LHCN-M2 (cell line): Measurements from ENCODE around the gene BCAP29. TPM values are rescaled to one million over a fixed set of nuclear protein-coding genes. Genes with fewer than 3 reads are reported as not detected.

Experiments used
- DNase-seq: peaks from one replicate; pipeline ENCODE4 v3.0.0-alpha.2; 2012; ENCODE audit warnings: low read depth
- total RNA-seq: library from RNA; depleted of rRNA; stranded (reverse); fragments of >200 nt; gene quantifications from 2 replicates; pipeline ENCODE4 v1.2.3, GENCODE V29; 2014

BCAP29 gene
- total RNA-seq, 1 experiment from 2014 or later = 214 TPM

DNA sequence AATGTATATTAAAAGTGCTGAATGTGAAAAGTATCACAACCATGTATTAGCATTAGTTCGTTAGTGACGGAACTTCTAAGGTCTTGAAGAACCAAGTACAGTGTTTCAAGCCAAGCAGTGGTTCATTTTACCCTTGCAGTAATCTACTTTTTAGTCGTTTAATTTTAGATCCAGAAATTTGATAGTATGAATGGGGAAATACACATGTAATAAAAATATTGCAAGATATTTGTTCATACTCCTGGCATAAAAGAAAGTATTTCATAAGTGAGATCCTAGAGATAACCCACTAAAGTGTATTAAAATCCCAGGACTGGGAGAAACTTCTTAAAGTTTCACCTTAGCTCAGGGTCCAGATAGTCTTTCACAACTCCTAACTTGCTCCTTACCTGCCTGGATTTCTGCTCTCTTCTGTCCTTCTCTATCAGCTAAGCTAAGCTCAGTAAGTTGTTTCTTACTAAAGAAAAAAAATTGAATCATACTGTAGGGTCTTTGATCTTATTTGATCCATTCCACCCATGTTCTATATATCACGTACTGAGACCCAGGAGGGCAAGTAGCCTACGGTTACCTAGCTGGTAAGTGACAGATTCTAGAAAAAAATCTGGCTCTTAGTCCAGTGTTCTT lies 1.5 kb downstream of the BCAP29 start:
- DNase-seq = no peak

DNA sequence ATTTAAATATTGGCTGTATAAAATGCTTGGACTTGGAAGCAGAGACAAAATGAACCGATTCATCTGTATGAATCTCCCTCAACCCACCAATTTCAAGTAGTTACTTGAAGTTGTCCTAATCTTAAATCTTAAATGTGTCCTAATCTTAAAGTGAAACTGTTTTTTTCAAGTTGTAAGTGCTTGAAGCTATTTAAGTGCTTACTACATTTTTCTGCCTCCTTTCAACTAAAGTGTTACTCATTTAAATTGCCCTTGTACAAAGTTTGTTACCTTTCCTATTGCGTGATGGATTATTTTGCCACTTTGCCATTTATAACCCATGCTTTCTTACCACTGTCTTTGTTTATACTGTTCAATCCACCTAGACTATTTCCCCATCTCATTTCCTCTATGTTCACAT lies 2.8 kb downstream of the BCAP29 start:
- DNase-seq = no peak

DNA sequence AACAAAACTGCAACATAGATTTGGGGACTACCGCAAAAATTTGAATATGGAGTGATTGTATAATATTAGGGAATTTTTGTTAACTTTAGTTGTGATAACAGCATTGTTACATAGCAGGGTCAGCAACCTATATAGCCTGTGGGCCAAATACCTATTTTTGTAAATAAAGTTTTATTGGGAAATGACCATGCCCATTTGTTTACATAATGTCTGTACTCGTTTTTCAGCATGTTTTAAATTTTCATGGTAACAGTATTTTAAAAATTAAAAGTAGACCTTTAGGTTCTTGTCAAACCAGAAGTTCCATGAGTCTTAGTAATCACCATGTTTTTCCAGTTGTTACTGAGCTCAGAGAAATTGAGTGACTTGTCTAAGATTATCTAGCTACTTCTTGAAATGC lies 4.7 kb downstream of the BCAP29 start:
- DNase-seq = no peak

DNA sequence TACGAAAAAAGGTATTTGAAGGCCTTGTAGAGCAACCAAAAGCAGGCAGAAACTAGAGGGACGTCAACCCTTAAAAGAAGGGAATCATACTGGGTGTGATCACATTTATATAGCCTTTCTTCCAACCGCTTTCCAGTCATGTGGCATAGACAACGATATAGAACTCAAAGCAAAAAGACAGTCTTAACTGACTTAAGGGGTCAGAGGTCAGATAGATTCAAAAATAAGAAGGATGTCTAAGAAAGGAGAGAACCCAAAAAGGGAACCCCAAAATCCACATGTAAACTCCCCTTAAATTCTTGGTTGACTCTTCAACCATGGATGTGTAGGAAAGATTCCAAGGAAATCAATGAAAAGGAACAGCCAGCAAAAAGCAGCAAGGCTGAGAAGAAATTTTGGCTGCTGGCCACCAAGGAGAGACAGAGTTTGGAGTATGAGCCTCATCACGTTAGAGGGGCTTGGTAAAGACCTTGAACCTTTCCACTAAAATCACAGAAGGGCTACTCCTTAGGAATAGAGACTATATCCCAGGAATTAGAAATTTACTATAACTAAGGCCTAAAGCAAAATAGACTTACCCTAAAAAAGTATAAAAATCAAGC lies 8.6 kb downstream of the BCAP29 start:
- no peak for DNase-seq

DNA sequence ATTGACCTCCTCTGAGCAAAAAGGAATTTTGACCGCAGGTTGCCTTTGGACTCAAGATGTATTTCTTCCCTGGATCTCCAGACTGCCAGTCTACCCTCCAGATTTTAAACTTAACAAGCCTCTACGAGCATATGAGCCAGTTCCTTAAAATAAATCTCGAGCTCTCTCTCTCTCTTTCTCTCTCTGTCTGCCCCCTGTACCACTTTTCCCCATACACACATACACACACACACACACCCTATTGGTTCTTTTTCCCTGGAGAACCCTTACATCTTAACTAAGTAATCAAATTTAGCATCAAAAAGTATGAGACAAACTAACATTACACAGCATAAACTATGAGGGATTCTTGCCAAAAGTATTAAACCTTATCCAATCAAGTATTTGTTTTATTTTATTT lies 11.4 kb downstream of the BCAP29 start:
- DNase-seq = no peak

DNA sequence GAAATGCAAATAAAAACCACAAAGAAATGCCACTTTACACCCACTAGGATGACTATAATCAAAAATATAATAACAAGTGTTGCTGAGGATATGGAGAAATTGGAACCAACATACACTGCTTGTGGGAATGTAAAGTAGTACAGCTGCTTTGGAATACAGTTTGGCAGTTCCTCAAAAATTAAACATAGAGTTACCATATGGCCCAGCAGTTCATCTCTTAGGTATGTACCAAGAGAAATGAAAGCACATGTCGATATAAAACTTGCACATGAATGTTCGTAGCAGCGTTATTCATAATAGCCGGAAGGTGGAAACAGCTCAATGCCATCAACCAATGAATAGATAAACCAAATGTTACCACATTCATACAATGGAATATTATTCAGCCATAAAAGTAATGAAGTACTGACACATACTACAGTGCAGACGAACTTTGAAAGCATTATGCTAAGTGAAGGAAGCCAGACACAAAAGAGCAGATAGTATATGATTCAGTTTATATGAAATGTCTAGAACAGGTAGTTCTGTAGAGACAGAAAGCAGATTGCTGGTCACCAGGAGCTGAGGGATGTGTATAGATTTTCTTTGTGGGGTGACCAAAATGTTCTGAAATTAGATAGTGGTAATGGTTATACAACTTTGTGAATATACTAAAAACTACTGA lies 12.4 kb downstream of the BCAP29 start:
- peak; percentile 52 for DNase-seq

DNA sequence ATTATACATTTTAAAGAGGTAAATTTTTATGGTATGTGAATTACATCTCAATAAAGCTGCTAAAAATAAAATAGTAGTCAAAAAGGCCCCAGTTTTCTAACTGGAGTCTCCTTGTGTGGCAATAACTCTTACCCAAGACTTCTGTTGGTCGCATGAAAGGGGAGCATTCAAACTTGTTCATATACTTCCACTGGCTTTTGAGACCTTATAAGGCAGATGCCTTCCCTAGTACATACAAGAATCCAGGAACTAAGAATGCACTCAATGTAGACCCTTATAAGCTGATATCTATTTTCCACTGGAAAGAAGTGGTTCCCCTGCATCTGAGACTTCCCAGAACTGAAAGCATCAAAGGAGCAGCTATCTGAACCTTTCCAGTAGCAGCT lies 13.0 kb downstream of the BCAP29 start:
- no peak for DNase-seq

DNA sequence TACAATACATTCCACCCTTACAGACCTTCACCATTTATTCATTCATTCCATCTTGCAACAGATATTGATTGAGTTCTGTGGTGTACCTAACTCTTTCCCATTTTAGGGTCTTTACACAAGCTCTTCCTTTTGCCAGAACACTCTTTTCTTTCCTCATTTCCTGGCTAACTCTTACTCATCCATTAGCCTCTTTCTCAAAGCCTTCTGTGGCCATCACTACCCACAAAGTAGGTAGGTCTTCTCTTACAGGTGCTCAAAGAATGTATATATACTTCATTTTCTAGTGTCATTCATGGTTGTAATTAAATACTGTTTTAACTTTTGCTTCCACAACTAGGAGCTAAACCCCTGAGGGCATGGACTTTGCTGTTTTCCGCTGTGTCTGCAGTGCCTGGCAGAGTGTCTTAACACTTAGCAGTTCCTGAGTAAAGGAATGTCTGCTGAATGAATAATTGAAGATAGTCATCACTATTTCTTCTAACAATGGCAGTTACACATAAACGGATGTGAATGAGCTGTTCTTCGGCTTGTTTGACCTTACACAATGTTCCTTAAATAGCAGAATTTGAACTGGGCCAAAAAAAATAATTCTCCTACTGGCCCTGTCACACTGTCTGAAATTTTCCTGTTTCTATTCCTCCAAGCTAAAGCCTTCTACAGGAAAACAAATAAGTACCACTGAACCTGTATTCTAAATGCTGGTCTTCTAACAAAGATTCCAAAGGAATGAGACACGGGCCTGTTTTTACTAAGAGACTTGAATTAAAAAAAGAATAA lies 15.1 kb downstream of the BCAP29 start:
- DNase-seq = peak; percentile 91

DNA sequence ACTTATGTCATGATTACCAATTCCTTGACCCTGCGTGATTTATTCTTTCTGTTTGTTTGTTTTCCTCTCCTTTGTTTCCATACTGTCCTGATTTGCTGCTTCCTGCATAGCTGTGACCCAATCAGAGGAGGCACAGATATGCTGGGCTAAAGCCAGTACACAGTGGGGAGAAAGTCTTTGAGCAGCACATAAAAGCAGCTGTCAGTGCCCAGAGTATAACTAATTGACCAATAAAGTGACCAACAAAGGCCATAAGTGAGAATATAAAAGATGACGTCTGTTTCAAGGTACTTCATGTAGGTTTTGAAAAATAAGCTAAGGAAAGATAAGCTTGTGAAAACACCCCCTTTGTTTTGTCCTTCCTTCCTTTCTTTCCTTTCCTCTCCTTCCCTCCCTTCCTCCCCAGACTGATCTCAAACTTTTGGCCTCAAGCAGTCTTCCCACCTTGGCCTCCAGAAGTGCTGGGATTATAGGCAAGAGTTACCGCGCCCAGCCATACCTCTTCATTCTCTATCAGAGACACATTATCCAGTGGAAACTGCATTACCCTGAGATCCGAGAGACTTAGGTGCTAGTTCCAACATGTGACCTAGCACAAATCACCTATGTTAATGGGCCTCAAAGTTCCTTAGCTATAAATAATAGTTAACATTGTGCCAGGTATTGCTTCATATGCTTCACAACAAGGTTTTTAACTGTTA lies 17.0 kb downstream of the BCAP29 start:
- peak; percentile 34 for DNase-seq

DNA sequence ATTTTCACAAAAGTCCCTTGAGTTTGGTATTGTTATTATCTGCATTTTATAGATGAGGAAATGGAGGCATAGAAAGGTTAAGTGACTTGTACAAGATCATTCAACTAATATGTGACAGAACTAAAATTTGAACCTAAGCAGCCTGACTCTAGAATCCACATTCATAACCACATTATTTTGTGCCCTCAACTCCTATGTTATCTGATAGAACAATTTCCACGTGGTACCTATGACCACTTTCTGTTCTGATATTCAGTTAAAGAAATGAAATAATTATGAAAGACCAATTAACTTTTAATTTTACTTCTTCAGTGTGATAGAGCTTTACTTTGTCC lies 17.5 kb downstream of the BCAP29 start:
- DNase-seq = no peak

DNA sequence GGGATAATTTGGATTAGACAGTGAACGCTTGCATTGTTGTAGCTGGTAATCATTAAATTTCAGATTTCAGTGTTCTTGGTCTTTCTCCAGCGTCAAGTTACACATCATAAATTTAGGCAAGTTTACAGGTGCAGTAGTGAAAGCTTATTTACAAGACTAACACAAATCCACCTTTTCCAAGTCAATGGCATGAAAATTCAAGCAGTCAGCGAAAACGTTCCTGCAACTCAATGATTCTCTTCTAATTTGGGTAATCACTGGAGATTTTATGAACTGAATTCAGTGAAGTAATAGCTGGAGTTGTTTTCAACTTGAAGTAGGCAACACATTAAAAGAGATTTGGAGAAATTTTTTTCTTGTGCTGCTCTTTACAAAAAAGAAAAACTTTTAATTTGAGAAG lies 17.9 kb downstream of the BCAP29 start:
- DNase-seq = no peak

DNA sequence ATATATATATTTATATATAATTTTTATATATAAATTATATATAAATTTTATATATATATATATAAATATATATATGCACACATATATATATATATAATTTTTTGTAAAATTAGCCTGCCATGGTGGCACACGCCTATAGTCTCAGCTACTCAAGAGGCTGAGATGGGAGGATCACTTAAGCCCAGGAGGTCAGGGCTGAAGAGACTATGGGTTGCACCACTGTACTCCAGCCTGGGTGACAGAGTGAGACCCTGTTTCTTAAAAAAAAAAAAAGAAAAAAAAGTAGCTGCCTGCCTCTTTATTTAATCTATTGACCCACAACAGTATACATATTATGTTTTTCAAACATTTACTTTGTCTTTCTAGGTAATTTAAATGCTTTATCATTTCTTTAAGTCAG lies 19.2 kb downstream of the BCAP29 start:
- no peak for DNase-seq

DNA sequence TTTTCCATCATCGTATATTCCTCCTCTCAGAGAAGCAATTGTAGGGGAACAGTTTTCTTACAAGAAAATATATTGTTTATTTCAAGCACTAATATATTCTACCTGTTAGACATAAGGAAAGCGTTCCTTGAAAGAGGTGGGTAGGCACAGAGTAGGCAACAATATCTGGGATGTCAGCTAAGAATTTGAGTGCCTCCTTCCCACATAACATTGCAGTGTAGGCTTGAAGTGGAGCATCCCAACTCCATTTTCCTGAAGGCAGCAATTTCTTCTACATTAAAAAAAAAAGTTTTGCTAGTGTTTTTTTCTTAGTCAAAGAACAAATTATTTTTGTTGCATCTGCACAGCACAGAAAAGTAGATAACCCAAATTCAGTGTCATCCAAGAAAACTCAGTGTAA lies 20.8 kb downstream of the BCAP29 start:
- no peak for DNase-seq

DNA sequence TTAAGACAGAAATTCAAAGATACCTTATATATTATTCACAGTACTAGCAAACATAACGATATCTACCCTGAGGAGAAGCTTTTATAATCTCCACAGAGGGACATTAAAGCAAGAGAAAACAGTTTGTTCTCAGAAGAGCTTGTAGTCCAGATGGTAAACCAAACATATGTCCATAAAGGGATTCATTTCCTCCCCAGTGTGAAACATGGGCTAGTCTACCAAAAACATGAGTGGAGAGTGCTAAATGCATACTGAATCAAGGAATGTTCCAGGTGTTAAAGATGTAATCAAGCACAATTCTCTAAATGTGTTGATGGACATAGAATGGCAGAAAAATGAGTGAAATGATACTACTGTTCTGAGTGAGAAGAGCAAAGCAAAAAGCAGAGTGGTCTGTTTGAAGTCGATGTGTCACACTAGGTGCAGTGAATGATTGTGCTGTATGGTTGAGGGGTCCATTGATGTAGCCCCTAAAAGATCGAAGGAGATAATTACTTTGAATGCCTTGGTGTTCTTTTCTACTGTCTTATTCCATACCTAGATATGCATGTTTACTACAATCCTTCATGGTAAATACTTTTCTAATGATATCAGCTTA lies 25.3 kb downstream of the BCAP29 start:
- no peak for DNase-seq

DNA sequence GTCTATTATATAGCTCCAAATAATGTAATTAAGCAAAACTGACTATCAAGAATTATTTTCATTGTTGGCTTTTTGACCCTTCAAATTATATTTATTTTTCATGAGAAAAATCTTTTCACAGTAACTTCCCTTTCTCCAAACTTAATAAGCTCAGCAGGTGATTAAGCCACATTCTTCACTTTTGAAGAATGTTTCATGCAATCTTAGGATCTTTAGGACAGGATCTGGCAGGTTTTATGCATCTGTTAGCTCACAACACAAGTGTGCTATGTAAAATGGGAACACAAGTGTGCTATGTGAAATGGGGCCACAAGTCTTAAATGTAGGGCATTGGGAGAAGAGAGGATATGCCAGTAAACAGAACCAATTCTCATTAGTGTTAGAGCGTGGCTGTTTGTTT lies 26.3 kb downstream of the BCAP29 start:
- no peak for DNase-seq

DNA sequence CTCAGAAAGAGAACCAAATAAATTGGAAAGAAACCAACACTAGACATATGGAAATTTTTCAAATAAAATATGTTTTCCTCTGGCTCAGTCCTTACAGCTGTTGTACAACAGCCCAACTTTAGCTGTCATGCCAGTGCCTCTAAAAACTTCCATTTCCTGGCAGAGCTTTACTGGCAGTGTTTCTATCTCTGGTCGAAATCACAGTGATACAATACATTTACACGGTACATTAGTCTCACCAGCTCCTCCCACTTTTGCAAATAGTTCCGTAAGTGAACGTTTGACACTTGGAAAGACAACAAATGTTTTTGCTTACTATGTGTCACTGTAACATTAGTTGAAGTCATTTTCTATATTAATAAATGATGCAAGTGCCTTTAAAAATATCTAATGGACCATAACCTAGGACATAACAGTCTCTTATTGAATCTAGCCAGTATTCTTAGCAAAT lies 29.8 kb downstream of the BCAP29 start:
- DNase-seq = no peak

DNA sequence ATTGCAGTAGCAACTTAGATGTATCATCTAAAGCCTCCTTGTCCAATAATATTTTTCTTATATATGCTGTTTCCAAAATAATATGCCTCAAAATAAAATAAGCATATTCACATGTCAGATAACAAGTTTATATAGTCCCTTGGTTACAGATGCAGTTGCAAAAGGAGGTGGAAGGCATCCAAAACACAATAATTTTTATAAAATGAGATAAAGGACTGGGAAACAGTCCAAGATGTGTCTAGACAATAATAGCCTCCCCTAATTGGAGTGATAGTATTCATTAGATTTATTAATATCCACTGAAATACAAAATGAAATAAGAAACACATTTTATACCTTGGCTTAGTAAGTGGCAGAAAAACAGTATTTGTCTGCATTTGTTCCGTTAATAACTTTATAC lies 30.3 kb downstream of the BCAP29 start:
- DNase-seq = no peak

DNA sequence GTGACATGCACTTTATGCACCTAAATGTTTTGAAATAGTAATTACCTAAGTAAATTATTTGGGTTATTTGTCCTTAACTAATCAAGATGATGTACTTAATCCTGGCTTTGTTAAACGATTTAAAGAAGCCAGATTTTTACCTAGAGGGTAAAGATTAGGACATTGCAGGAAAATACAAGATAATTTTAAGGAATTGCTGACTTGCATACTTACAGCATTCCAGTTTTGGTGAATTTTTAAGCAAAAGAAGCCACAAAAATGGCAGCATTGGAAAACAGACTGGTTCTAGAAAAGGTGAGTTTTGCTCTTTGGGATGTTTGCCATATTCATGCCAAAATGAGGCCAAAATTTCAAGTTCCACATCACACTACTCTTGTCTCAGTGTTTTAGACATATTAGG lies 33.4 kb downstream of the BCAP29 start:
- DNase-seq = no peak

DNA sequence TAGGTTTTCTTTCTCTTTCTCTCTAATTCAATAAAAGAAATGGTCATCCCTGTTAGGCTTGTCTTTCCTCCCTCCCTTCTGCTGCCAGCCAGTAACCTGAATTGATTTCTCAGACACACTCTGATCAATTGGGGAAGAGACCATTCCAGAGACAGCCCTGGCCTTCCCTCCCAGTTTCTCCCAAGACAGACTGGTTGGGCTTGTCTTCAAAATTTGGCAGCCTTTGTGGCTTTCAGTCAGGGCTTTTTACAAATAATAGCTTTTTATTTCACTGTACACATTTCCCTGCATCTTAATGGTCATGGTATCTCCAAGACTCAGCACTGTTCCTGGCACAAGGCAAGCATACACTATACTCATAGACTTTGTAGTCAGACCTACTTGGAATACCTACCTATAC lies 33.9 kb downstream of the BCAP29 start:
- DNase-seq = no peak

DNA sequence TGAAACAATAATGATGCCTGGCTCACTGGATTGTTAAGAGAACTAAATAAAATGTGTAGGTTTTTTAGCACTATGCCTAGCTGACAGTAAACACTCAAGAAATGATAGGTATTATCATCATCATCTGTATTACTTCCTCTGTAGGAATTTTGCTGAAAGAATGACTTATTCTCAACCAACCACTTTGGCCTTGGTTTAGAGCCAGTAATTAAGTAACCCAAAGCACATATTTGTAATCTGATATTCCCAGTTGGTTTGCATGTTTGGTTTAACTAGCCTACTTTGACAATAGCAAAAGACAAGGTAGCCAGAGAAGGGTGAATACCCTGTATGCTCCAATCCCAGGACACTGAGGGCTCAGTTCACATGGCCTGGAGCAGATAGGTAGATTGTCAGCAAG lies 34.4 kb downstream of the BCAP29 start:
- DNase-seq = peak; percentile 80

DNA sequence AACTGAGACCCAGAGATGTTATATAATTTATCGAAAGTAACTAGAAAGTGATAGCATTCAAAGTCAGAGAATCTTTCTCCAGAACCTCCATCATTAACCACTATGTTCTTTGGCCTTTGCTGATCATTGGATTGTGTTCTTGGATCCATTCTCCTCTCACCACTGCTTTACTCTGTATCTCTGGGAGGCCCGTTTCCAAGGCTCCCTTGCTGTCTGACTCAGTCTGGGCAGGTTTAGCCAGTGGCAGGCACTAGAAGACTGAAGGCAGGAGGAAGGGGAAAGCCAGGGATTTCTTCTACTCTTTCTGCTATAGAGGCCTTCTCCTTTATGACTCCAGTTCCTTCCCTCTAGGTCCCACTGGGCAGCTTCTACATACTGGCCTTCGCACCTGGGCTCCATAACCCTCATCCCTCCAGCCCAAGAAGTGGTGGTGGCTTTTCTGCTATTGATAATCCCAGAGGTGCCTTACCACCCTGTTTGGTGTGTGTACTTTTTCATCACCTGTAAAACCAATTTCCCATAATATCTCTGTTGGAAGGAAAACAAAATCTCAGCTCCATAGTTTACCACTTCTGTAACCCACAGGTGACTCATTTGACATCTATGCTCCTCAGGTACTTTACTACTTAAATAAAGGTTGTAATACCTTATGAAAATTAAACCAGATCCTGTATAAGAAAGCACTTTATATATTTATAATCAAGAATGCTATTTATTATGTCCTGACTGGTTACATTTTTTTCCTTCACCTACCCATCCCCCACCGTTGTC lies 36.0 kb downstream of the BCAP29 start:
- no peak for DNase-seq
